SK-N-SH (cell line): ENCODE results near the gene EMP1. TPM values are rescaled to one million over a fixed set of nuclear protein-coding genes. Genes with fewer than 3 reads are reported as not detected.

Experiments
- CTCF ChIA-PET: fragments of 300-600, 350-600 bp; formaldehyde crosslinking; extraction: SDS; loops from one replicate; lab custom pipeline; 2021; lab: Yijun Ruan, JAX
- POLR2A ChIA-PET: fragments of 350-600 bp; sonication (Branson Sonifier 250); formaldehyde crosslinking; extraction: SDS; loops from one replicate; lab custom pipeline; 2020; ENCODE audit warnings: antibody characterized with exemption, inconsistent platforms; lab: Yijun Ruan, JAX
- DNase-seq: peaks from one replicate; pipeline ENCODE4 v3.0.0; 2012
- H2AFZ ChIP-seq: fragments of 200-600 bp; sonication (generic); 2 replicates; pipeline ENCODE4 v1.8.1; 2016; ENCODE audit warnings: antibody characterized with exemption, mild to moderate bottlenecking, low read depth
- H3F3A ChIP-seq: fragments of 200-600 bp; sonication (generic); replicated peaks from 2 replicates; pipeline ENCODE3; 2016; ENCODE audit warnings: antibody characterized with exemption, mild to moderate bottlenecking; ENCODE audit not compliant: insufficient read depth
- H3K27ac ChIP-seq, 2 experiments: fragments of 200-500 bp in 1 of 2; fragments of 200-600 bp in 1 of 2; sonication (Bioruptor generic) in 1 of 2; sonication (generic), shearing (Covaris generic) in 1 of 2; 2 replicates each; pipeline versions ENCODE4 v1.5.1 to v1.6.1; 2014 to 2016; ENCODE audit warnings: low read depth in 2 of 2, inconsistent platforms in 1 of 2, low read length in 1 of 2, mild to moderate bottlenecking in 1 of 2, mixed read lengths in 1 of 2
- H3K27me3 ChIP-seq: fragments of 200-600 bp; sonication (generic), shearing (Covaris generic); 2 replicates; pipeline ENCODE4 v1.6.1; 2016; ENCODE audit warnings: mixed run types; ENCODE audit not compliant: insufficient read depth
- H3K36me3 ChIP-seq, 2 experiments: fragments of 200-500 bp in 1 of 2; fragments of 200-600 bp in 1 of 2; sonication (Bioruptor generic) in 1 of 2; sonication (generic) in 1 of 2; replicated peaks in 1 of 2; 2 replicates each; pipeline versions ENCODE3 to v1.5.1; 2014 to 2016; ENCODE audit warnings: low read length in 1 of 2, mild to moderate bottlenecking in 1 of 2; ENCODE audit not compliant: insufficient read depth in 2 of 2, control insufficient read depth in 1 of 2
- H3K4me1 ChIP-seq, 2 experiments: fragments of 200-500 bp in 1 of 2; fragments of 200-600 bp in 1 of 2; sonication (Bioruptor generic) in 1 of 2; sonication (generic), shearing (Covaris generic) in 1 of 2; 2 replicates each; pipeline versions ENCODE4 v1.5.1 to v1.6.1; 2014 to 2016; ENCODE audit warnings: low read depth in 1 of 2, low read length in 1 of 2, mixed run types in 1 of 2; ENCODE audit not compliant: insufficient read depth in 2 of 2, control insufficient read depth in 1 of 2
- H3K4me2 ChIP-seq: fragments of 200-600 bp; sonication (generic), shearing (Covaris generic); 2 replicates; pipeline ENCODE4 v1.6.1; 2017; ENCODE audit warnings: mixed run types
- H3K4me3 ChIP-seq, 2 experiments: fragments of 200-500 bp in 1 of 2; fragments of 200-600 bp in 1 of 2; sonication (Bioruptor generic) in 1 of 2; sonication (generic), shearing (Covaris generic) in 1 of 2; 2 replicates each; pipeline versions ENCODE4 v1.5.1 to v1.8.1; 2014 to 2016; ENCODE audit warnings: low read depth in 2 of 2, inconsistent platforms in 1 of 2, low read length in 1 of 2, mild to moderate bottlenecking in 1 of 2, mixed read lengths in 1 of 2, moderate library complexity in 1 of 2
- H3K79me2 ChIP-seq: fragments of 200-600 bp; sonication (generic); 2 replicates; pipeline ENCODE4 v1.8.1; 2017; ENCODE audit warnings: mild to moderate bottlenecking; ENCODE audit not compliant: insufficient read depth
- H3K9ac ChIP-seq: fragments of 200-600 bp; sonication (generic); 2 replicates; pipeline ENCODE4 v1.6.1; 2017; ENCODE audit warnings: mixed run types
- H3K9me2 ChIP-seq: fragments of 200-600 bp; sonication (generic); 2 replicates; pipeline ENCODE4 v1.6.1; 2017; ENCODE audit warnings: mixed run types
- H3K9me3 ChIP-seq: fragments of 200-600 bp; sonication (generic); 2 replicates; pipeline ENCODE4 v1.6.1; 2017; ENCODE audit warnings: mixed run types, mild to moderate bottlenecking, moderate library complexity
- H4K20me1 ChIP-seq: fragments of 200-600 bp; sonication (generic); 2 replicates; pipeline ENCODE4 v1.6.1; 2017; ENCODE audit warnings: mild to moderate bottlenecking, mixed run types; ENCODE audit not compliant: insufficient read depth
- CHD2 ChIP-seq: fragments of 150-350 bp; IDR thresholded peaks from 2 replicates; pipeline ENCODE4 v1.6.1; 2018; ENCODE audit warnings: low read length; ENCODE audit not compliant: partially characterized antibody
- ELF1 ChIP-seq: IDR thresholded peaks from 2 replicates; pipeline ENCODE4 v1.4.0; 2012
- EP300 ChIP-seq, 2 experiments: IDR thresholded peaks; 2 replicates each; pipeline versions ENCODE4 v1.4.0 to v1.6.1; 2012; ENCODE audit warnings: borderline replicate concordance in 1 of 2, low read depth in 1 of 2, low read length in 1 of 2
- EZH2phosphoT487 ChIP-seq: fragments of 200-600 bp; sonication (generic); IDR thresholded peaks from 2 replicates; pipeline ENCODE4 v1.6.1; 2017; ENCODE audit warnings: low read depth, mixed run types, mild to moderate bottlenecking, antibody characterized with exemption, moderate library complexity, borderline replicate concordance
- FOSL2 ChIP-seq: IDR thresholded peaks from 2 replicates; pipeline ENCODE4 v1.4.0; 2012; ENCODE audit warnings: low read depth, mild to moderate bottlenecking, moderate library complexity, borderline replicate concordance
- FOXJ3 ChIP-seq: sonication (generic); formaldehyde crosslinking; IDR thresholded peaks from 2 replicates; pipeline ENCODE4 v1.5.1; 2020; ENCODE audit warnings: mild to moderate bottlenecking, missing genetic modification reagents
- FOXM1 ChIP-seq: IDR thresholded peaks from 2 replicates; pipeline ENCODE4 v1.4.0; 2012; ENCODE audit warnings: low read depth, mild to moderate bottlenecking
- GABPA ChIP-seq: IDR thresholded peaks from 2 replicates; pipeline ENCODE4 v1.4.0; 2012; ENCODE audit warnings: low read depth, mild to moderate bottlenecking
- GATA2 ChIP-seq: sonication (generic); formaldehyde crosslinking; IDR thresholded peaks from 2 replicates; pipeline ENCODE4 v1.5.0; 2020; ENCODE audit warnings: mild to moderate bottlenecking, missing genetic modification reagents
- MAX ChIP-seq: IDR thresholded peaks from 2 replicates; pipeline ENCODE4 v1.4.0; 2012; ENCODE audit warnings: low read depth
- MEF2A ChIP-seq: IDR thresholded peaks from 2 replicates; pipeline ENCODE4 v1.4.0; 2012; ENCODE audit warnings: low read depth, borderline replicate concordance
- MXI1 ChIP-seq: IDR thresholded peaks from 2 replicates; pipeline ENCODE4 v1.6.1; 2012; ENCODE audit warnings: mild to moderate bottlenecking, low read depth, low read length, improper control_type of control experiment
- NFIC ChIP-seq: IDR thresholded peaks from 2 replicates; pipeline ENCODE4 v1.4.0; 2012; ENCODE audit warnings: borderline replicate concordance
- NRF1 ChIP-seq: IDR thresholded peaks from 2 replicates; pipeline ENCODE4 v1.6.1; 2012; ENCODE audit warnings: low read depth, mild to moderate bottlenecking, low read length
- POLR2AphosphoS5 ChIP-seq: IDR thresholded peaks from 2 replicates; pipeline ENCODE4 v1.6.1; 2012; ENCODE audit warnings: low read depth, low read length
- REST ChIP-seq: IDR thresholded peaks from 2 replicates; pipeline ENCODE4 v1.6.1; 2012; ENCODE audit warnings: mild to moderate bottlenecking, low read depth, low read length, moderate library complexity
- RFX5 ChIP-seq: IDR thresholded peaks from 2 replicates; pipeline ENCODE4 v1.6.1; 2012; ENCODE audit warnings: mild to moderate bottlenecking, improper control_type of control experiment, low read length
- RXRA ChIP-seq: IDR thresholded peaks from 2 replicates; pipeline ENCODE4 v1.4.0; 2012; ENCODE audit warnings: low read depth, mild to moderate bottlenecking, borderline replicate concordance
- SIN3A ChIP-seq: IDR thresholded peaks from 2 replicates; pipeline ENCODE4 v1.6.1; 2012; ENCODE audit warnings: low read depth, mild to moderate bottlenecking, low read length, moderate library complexity, borderline replicate concordance
- SMC3 ChIP-seq: IDR thresholded peaks from 2 replicates; pipeline ENCODE4 v1.6.1; 2012; ENCODE audit warnings: low read depth, low read length, improper control_type of control experiment
- TAF1 ChIP-seq: IDR thresholded peaks from 2 replicates; pipeline ENCODE4 v1.6.1; 2012; ENCODE audit warnings: low read depth, mild to moderate bottlenecking, low read length, moderate library complexity, borderline replicate concordance
- TCF12 ChIP-seq: IDR thresholded peaks from 2 replicates; pipeline ENCODE4 v1.4.0; 2012
- USF2 ChIP-seq: fragments of 150-350 bp; IDR thresholded peaks from 2 replicates; pipeline ENCODE4 v1.6.1; 2017; ENCODE audit warnings: antibody characterized with exemption, low read length, low read depth, borderline replicate concordance
- YY1 ChIP-seq: IDR thresholded peaks from 2 replicates; pipeline ENCODE4 v1.4.0; 2012; ENCODE audit warnings: low read depth, mild to moderate bottlenecking
- WGBS: methylation state at CpG from one replicate; pipeline ENCODE4 v1.1.6; 2017; ENCODE audit warnings: low lambda C conversion rate; 5-methylcytosine and 5-hydroxymethylcytosine counted together
- polyA plus RNA-seq, 3 experiments: library from polyadenylated mRNA; depleted of rRNA; stranded (reverse); fragments of >200 nt; gene quantifications; 2 replicates each; pipeline ENCODE4 v1.2.3, GENCODE V29; 2012
- TF ChIP-seq, protein P1 (sequence below): IDR thresholded peaks from 2 replicates; pipeline ENCODE4; 2012
- TF ChIP-seq, protein P2 (sequence below): fragments of 200-600 bp; sonication (generic); IDR thresholded peaks from 2 replicates; pipeline ENCODE4 v1.6.1; 2017; ENCODE audit warnings: antibody characterized with exemption, mild to moderate bottlenecking, moderate library complexity
- TF ChIP-seq, protein P3 (sequence below): fragments of 150-350 bp; IDR thresholded peaks from 2 replicates; pipeline ENCODE4 v1.6.1; 2016; ENCODE audit warnings: mild to moderate bottlenecking, low read depth, low read length

EMP1 gene
- polyA plus RNA-seq, 1 of the 3 experiments (the other 2 are of a cell fraction), result 67.4 TPM

- Histone ChIP-seq H3K4me1 (peaks cover 0 to 11% of the 10 kb centered on the region in 2 experiments; a peak in 1 of 4 replicates), H3F3A (peaks cover 9% of the 10 kb centered on the region), H3K36me3 (no peaks in the 10 kb centered on the region), H2AFZ (peak overlapping the region; percentile 80), H3K27ac (peak overlapping the region in 1 of 2 experiments; percentile 31; a peak in 2 of 4 replicates), H3K9me3 (no peaks in the 10 kb centered on the region), H3K4me2 (peak overlapping the region; percentile 3; the same call in 1 of the 2 replicates), H3K79me2 (no peaks in the 10 kb centered on the region), H3K9ac (no peak overlapping the region), H3K9me2 (no peaks in the 10 kb centered on the region), H4K20me1 (no peaks in the 10 kb centered on the region), H3K4me3 (no peak overlapping the region), H3K27me3 (no peaks in the 10 kb centered on the region)
- DNase-seq, result no peak
- CTCF ChIA-PET, result no interaction called here
- 25% methylated on average over 3 of the region's 3 CpGs for WGBS
- POLR2A ChIA-PET, result no interaction called here
- no peak for TF ChIP-seq FOXJ3 (CRISPR knock-in tag)
- TF ChIP-seq NFIC, result 0 out of 2 replicates have a peak, but pooled peaks have one; percentile 13
- no peak for TF ChIP-seq TAF1
- TF ChIP-seq, protein P1, sequence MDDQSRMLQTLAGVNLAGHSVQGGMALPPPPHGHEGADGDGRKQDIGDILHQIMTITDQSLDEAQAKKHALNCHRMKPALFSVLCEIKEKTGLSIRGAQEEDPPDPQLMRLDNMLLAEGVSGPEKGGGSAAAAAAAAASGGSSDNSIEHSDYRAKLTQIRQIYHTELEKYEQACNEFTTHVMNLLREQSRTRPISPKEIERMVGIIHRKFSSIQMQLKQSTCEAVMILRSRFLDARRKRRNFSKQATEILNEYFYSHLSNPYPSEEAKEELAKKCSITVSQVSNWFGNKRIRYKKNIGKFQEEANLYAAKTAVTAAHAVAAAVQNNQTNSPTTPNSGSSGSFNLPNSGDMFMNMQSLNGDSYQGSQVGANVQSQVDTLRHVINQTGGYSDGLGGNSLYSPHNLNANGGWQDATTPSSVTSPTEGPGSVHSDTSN, result no peak
- peak; percentile 58; the same call in 1 of the 2 replicates for TF ChIP-seq MAX
- TF ChIP-seq, protein P2, sequence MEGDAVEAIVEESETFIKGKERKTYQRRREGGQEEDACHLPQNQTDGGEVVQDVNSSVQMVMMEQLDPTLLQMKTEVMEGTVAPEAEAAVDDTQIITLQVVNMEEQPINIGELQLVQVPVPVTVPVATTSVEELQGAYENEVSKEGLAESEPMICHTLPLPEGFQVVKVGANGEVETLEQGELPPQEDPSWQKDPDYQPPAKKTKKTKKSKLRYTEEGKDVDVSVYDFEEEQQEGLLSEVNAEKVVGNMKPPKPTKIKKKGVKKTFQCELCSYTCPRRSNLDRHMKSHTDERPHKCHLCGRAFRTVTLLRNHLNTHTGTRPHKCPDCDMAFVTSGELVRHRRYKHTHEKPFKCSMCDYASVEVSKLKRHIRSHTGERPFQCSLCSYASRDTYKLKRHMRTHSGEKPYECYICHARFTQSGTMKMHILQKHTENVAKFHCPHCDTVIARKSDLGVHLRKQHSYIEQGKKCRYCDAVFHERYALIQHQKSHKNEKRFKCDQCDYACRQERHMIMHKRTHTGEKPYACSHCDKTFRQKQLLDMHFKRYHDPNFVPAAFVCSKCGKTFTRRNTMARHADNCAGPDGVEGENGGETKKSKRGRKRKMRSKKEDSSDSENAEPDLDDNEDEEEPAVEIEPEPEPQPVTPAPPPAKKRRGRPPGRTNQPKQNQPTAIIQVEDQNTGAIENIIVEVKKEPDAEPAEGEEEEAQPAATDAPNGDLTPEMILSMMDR, result no peak
- TF ChIP-seq EZH2phosphoT487, result no peak
- TF ChIP-seq RXRA, result no peak
- TF ChIP-seq, protein P3, sequence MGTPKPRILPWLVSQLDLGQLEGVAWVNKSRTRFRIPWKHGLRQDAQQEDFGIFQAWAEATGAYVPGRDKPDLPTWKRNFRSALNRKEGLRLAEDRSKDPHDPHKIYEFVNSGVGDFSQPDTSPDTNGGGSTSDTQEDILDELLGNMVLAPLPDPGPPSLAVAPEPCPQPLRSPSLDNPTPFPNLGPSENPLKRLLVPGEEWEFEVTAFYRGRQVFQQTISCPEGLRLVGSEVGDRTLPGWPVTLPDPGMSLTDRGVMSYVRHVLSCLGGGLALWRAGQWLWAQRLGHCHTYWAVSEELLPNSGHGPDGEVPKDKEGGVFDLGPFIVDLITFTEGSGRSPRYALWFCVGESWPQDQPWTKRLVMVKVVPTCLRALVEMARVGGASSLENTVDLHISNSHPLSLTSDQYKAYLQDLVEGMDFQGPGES, result no peak
- no peak for TF ChIP-seq GATA2
- TF ChIP-seq NRF1, result no peak
- no peak for TF ChIP-seq SIN3A
- TF ChIP-seq POLR2AphosphoS5, result no peak
- no peak for TF ChIP-seq MXI1
- no peak for TF ChIP-seq MEF2A
- no peak for TF ChIP-seq FOXM1
- TF ChIP-seq CHD2, result no peak
- TF ChIP-seq EP300 (IDR thresholded peaks at IDR 0.05; ENCODE audit: borderline replicate concordance in 1 of 2, low read depth in 1 of 2, low read length in 1 of 2), result no peak
- TF ChIP-seq YY1, result no peak
- TF ChIP-seq TCF12, result peak; percentile 46
- TF ChIP-seq SMC3, result no peak
- no peak for TF ChIP-seq REST
- TF ChIP-seq ELF1, result no peak
- TF ChIP-seq USF2, result peak; percentile 24; the same call in 1 of the 2 replicates
- TF ChIP-seq FOSL2, result peak; percentile 34; the same call in 1 of the 2 replicates
- TF ChIP-seq RFX5, result no peak
- no peak for TF ChIP-seq GABPA
Observed at GRCh38 chr12:13165617-13166041, 30.9 kb upstream of the EMP1 start.
